ENCODE data around the gene COMMD3.
"Not testable (repeated sequence)": the region's sequence is repeated elsewhere in the genome, so short reads cannot be mapped to it uniquely, and the experiment has no call there.

Gene COMMD3

DNA sequence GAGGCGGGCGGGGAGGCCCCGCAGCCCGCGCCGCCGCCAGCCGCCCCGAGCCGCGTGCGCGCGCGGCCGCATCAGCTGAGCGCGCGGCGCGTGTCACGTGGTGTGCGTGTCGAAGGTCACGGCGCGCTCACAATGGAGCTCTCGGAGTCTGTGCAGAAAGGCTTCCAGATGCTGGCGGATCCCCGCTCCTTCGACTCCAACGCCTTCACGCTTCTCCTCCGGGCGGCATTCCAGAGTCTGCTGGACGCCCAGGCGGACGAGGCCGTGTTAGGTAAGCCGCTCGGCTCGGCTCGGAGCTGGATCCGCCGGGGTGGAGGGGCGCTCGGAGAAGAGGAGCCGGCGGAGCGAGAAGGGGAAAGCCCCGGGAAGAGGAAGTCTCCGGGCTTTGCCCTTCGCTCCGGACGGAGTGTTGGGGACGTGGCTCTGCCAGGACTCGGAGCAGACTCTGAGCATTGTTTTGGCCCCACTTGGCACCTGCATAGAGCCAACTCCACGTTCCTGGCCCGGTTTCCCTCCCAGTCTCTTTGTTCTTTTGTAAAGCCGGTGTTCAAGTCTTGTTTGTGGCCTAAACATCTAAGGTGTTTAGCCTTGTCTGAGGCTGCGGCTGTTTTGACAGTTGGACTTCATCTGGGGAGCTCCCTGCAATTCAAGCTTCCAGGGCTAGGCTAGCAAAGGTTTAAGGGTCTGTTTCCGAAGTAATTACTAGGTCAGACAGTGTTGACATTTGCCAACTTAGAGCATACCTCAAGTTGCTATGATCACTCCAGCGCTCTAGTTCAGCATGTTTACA lies at the start of gene COMMD3:
Gene COMMD3 (plus strand): TSS at position 103 of the 790 bp plus-strand sequence. CDS start 30 bp downstream, at position 133.
- DNase-seq = peak; percentile 93

DNA sequence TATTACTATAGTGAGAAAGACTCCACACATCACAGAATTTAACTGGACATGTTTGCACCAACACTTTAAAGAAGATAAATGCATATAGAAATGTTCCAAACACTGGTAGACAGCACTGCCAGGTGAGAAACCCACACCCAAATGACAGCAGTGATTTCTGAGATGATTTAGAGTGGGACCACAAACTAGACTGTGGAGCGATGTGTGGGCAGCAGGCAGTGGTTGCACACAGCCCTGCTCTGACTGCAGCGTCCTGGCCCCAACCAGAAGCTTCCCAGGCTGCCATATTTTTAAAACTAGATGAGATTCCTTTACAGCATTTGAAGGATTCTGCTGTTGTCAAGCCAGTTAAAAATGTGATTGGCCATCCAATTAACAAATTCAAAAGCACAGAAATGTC lies 47.7 kb upstream of the COMMD3 start:
- DNase-seq = no peak

DNA sequence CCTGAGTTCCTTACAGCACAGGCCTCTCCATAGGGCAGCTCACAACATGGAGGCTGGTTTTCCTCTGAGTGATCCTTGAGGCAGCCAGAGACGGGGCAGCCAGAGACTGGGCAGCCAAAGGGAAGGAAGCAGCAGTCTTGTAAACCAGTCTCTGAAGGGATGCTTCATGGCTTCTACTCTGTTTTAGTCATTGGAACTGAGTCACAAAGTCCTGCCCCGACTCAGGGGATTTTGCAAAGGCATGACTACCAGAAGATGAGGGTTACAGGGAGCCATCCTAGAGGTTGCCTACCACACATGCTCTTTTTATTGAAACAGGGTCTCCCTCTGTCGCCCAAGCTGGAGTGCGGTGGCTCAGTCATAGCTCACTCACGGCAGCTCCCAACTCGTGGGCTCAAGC lies 44.4 kb upstream of the COMMD3 start:
- no peak for DNase-seq

DNA sequence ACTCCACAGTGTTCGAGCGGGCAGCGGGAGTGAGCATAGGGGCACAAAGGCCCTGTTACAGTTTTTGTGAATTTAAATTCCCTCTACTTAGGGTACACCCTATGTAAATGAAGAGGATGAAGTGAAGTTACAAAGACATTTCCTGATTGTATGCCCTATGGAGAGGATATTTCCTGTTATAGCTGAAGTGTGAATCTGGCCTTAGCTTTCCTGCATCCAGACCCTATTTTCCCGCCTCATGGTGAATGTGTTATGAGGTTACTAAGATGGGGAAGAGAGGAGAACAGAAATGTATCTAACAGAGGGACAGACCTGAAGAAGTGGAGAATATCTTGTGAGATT lies 37.8 kb upstream of the COMMD3 start:
- no peak for DNase-seq

DNA sequence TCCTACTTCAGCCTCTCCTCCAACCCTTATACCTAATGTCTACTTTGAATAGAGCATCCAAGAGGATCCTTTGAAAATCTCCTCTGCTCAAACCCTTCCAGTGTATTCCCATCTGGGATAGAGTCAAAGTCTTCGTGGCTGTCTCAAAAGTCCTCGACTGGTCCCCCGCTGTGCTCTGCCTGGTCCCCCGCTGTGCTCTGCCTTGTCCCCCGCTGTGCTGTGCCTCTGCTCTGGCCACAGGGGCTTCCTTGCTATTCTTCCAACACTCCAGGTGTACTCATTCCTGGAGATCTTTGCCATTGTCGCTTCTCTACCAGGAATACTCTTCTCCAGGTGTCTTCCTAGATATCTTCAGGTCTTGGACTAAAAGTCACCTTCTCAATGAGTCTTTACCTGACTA lies 36.1 kb upstream of the COMMD3 start:
- no peak for DNase-seq

DNA sequence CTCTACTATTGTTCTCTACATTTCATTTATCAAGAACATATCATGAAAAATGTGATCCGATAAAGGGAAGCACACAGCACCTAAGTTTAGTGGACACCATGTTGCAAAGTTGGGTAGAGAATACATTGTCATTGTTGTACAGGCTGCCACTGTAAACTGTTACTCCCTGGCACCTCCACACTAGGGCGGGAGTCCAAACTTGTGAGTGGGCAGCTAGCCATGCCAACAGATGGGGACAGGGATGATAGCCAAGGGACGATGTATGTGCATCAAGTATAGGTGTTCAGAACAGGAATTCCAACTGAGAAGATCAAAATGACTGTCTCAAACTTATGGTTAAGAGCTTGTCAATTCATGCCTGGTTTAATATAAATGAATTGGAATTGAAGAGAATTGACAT lies 31.1 kb upstream of the COMMD3 start:
- no peak for DNase-seq

DNA sequence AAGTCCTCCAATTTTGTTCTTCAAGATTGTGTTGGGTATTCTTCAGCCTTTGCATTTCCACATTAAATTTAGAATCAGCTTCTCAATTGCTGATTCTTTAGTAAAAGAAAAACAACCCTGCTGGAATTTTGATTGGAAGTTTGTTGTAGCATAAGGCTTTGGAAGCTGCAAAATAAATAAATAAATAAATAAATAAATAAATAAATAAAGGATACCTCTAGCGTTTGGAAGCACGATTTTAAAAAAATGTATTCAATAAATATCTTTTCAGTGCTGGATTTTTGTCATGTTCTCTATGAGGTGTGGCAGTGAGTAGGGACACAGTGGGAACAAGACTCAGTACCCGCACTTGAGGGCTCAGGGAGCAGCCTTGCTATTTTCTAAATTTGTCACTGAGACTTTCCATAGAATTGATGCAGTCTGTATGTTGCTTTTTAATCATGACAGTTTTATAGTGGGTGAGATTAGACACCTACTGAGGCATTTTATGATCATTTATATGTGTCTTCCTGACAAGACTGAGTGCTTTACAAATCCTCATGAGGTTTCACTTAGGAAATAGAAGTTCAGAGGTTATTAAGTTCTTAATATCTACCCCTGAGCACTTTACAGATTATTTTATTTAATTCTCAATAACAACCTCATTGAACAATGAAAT lies 22.3 kb upstream of the COMMD3 start:
- no peak for DNase-seq

DNA sequence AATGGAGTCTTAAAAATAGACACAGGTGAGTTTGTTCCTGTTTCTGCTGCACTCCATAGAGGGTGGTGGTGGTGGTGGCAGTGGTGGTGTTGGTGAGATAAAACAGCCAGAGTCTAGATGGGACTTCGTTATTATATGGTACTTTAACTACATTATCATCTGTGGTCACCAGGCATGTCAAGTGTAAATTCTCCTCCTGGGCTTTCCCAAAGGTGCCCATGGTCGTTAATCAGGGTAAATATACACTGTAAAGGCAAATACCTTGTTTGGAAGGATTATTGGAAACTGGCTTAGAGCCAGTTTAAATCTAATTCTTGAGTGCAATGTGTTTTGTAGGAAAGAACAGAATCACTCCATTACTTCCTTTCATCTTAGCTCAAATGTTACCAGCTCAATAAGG lies 21.5 kb upstream of the COMMD3 start:
- no peak for DNase-seq

DNA sequence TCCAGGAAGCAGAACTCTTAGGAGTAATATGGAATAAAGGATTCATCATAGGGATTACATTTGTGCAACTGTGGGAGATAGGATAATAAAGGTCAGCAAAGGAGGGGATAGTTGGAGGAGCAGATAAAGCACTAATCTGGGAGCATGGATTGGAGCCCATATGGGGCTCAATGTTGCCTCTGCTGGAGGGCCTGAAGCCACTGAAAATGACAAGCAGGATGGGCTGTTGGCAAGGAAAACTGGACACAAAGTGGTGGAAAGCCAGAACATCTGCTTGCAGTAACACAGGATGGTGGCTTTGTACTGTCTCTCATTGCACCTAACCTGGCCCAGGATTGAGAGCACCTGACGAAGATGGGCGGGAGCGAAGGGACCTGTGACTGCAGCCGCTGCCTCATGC lies 15.0 kb upstream of the COMMD3 start:
- no peak for DNase-seq

DNA sequence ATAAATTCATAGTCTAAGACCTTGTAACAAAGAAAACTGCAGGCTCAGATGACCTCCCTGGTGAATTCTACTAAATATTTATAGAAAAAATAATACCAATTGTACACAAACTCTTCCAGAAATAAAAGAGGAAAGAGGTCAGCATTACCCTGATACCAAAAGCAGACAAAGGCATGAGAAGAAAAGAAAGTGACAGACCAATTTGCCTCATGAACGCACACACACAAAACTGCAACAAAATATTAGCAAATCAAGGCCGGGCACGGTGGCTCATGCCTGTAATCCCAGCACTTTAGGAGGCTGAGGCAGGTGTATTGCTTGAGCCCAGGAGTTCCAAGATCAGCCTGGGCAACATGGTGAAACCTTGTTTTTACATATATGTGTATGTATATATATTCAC lies 12.7 kb upstream of the COMMD3 start:
- DNase-seq = no peak

DNA sequence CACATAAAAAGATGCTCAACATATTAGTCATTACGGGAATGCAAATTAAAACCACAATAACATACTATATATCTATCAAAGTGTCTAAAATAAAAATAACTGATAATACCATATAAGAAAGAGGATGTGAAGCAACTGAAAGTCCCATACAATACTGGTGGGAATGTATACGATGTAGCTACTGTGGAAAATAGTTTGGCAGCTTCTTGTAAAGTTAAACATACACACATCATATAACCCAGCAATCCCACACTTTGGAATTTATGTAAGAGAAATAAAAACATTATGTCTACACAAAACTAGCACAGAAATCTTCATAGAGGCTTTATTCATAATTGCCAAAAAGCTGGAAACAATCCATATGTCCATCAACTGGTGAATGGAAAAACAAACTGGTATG lies 10.5 kb upstream of the COMMD3 start:
- DNase-seq = no peak

DNA sequence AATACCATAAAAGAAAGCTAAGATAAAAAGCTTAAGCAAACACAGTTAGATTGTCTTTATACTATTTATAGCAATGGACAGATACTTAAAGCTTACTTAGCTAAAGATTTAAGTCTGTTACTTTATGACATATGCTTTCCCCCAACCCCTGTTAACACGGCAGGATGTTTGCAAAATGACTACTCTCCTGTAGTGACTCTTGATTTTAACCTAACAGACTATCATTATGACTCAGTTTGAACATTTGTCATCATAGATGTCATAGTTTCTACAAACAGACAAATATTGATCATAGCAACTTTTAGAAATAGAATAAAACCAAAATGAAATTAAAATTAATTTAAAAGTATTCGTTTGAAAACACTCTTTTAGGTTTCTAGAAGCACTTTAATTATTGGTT lies 7.8 kb upstream of the COMMD3 start:
- DNase-seq = no peak

DNA sequence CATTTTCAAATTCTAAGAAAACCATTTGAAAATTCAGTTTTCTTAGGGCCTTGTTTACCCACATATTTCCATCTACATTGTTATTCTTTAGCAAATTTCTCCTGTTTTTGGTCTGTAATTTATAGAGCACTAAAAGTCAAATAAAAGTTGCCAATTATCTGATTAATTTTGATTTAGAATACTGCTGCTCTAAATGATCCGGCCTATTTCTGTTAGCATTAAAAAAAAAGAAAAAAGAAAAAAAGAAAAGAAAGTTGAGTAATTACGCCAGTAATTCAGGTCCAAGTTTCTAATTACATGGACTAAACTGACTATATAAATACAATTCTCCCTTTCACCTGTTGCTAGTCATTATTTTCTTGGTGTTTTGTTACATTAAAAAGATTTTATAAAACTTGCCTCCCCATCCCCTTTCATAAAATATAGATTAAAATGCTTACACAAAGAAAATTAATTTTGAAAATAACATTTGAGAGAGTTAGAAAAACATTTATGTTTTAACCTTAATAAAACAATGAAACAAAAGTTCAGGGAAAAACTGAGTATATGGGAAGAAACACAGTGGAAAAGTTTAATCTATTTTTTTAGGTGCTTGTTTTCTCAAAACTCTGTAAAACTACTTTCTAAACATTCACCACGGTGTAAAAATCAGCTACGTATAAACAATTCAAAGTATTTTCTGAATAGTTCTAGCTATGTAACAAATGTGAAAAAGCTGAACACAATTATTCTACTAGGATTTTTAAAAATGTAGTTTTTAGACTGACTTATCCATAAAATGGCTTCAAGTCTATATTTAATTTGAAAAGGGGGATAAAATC lies 6.8 kb upstream of the COMMD3 start:
- no peak for DNase-seq

DNA sequence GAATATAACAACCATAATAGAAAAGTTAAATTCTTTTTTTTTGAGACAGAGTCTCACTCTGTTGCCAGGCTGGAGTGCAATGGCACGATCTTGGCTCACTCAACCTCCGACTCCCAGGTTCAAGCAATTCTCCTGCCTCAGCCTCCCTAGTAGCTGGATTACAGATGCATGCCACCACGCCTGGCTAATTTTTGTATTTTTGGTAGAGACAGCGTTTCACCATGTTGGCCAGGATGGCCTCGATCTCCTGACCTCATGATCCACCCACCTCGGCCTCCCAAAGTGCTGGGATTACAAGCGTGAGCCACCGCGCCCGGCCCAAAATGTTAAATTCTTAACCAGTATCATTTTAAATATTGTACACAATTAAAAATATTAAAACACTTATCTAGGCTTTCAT lies 6.2 kb upstream of the COMMD3 start:
- DNase-seq = not testable (repeated sequence)

DNA sequence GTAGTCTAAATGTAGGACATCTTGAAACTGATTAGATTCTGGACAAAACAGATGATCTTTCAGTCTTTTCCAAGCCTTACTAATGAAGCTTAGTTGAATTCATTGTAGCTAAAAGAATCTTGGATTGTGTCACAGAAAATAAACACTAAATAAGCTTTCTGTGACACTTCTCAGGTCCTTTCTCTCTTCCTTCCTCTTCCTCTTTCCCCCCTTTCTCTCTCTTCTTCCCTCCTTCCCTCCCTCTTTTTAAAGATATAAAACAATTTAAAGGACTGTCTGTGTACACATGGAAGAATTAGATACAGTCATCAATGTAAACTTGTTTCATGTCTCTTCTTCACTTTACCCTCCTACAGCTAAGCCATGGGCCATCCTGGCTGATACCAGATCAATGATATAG lies 5.3 kb upstream of the COMMD3 start:
- no peak for DNase-seq

DNA sequence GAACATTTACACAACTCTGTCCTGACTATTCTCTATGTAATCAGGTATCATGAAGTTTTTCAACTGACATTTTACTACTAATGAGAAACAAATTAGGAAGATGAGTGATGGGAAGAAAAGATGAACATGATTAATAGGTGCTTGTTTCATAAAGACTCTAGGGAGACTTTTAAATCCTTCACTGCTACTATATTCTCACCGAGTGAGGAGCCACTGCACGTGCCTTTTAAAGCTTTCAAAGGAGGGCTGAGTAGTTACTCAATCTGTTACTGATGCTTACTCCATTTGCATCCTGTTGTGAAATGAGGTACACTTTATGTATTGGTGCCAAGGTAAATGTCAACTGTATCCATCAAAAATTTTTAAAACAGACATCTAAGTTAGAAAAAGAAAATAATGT lies 1.3 kb upstream of the COMMD3 start:
- DNase-seq = no peak

DNA sequence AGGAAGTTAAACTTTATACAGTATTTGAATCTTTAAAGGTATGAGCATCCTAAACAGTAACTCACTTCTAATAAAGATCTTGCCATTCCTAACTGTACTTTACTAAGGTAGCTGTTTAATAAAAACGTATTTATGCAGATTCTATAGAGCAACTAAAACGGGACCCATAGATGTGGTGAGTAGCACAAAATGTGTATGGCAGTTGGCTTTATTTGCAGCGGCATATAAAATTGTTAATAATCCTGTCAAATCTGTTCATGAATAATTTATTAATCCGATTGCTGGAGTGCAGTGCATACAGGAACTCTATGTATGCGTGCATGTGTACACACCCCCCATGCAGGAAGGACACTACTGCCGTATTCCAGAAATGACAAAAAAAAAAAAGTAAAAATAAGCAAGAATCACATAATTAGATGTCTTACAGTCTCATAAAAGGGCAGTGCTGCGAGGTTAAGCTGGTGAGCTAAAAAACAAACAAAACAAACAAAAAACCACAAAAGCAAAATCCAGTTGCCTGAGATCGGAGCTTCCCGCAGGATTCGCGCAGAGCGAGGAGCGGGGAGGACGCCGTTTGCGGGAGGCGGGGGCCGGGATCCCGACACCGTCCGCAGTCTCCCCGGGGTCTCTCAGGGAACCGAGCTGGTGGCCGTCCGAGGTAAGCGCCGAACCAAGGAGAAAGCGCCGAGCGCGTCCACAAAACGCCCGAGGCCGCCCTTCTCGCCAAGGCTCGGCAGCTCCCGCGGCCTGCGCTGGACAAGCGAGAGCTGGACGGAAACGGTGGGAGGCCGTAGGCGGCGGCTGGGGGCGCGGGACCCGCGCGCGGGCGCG lies 518 bp upstream of the COMMD3 start:
- no peak for DNase-seq

DNA sequence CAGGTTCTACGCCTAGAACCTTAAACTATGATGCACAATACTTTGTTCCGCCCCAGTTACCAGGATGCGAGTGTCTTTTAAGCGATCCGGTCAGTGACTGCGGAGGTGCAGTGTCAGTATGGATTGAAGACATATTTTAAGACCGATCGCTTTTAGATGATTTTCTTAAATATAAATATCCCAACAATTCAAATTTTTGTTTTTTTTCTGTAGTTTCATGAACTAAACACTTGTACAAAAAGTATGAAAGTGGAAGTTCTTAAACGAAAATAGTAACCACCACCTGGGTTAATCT lies 835 bp downstream of the COMMD3 start:
- DNase-seq = no peak

DNA sequence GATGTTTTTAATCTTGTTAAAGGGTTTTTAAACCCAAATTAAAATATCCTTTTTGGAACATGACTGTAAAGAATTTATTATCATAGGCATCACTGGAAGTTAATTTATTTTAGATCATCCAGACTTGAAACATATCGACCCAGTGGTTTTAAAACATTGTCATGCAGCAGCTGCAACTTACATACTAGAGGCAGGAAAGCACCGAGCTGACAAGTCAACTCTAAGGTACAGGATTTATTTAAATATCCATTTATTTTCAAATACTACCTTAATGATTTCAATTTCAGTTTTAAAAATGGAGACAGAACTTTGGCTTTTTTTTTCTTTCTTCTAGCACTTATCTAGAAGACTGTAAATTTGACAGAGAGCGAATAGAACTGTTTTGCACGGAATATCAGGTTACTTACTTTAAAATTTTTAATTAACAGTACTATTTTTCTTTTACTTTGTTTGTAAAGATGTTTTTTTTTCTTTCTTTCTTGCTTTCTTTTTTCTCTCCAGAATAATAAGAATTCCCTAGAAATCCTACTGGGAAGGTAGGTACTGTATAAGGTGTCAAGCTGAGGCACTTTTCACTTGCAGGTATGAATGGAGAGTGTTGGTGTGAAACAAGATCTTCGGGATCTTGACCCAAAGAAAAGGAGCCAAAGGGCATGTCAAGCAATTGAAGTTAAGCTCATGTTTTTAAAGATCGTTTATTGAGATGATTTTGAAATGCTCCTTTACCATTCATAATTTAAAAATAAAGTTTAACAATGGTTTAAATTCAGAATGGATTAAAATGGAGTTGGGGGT lies 1.8 kb downstream of the COMMD3 start:
- no peak for DNase-seq

DNA sequence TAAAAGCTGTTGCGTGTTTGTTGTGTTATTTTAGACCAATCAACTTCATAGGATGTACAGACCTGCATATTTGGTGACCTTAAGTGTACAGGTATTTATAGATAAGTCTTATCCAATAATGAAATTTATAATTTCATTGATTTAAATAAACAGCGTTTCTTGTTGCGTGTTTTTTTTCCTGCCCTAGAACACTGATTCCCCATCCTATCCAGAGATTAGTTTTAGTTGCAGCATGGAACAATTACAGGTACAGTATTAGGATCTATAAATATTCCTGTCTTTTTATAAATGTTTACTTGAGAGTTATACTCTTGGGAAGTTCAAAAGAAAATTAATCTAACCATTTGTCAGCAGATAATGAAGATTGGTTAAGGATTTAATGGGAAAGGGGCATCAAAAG lies 2.6 kb downstream of the COMMD3 start:
- DNase-seq = no peak

DNA sequence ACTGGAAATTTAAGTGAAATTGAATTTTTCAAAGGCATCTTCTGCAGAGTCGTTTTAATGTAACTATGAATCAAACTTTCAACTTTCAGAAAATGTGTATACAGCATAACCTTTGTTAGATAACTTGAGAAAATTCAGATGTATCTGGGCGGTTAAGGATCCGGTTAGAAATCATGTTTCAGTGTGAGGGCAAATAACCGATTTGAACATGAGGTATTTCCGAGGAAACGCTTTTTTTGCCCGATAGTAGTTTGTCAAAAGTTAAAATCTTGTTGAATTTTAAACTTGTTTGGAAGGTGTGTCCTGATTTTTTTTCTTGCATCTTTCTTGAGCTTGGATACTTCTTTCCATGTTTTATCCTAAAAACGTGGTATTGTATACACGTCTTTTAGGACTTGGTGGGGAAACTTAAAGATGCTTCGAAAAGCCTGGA lies 3.4 kb downstream of the COMMD3 start:
- DNase-seq = no peak

DNA sequence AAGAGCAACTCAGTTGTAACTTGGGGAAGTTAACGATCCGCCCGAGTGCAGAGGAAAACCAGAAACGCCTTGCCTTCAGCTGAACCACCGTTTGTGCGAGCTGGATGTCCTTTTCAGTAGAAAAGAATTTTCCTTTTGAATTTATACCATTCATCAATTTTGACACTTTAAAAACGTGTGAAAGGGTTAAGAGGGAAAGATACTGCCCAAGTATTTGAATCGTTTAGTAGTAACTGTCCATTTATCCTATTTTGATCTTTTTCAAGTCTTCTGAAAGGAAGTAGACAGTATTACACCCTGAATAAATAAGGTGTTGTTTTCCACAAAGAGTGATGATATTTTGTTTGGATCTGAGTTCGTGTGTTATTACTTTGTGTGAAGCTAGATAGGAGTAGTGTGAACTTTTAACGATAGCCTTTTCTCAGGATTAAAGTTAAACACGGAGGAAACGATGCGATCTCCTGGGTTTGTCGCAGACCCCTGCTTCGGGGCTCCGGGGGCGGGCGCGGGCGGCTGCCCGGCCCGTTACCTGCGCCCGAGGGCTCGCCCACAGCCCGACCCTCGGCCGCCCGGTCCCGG lies 3.9 kb downstream of the COMMD3 start:
- no peak for DNase-seq

Measured in activated effector memory CD4-positive, alpha-beta T cell treated with anti-CD3 and anti-CD28 coated beads, Interleukin-2, amount 50 U/mL, for 16 hours (primary cell).